H1 (cell line): ENCODE measurements around the gene BORCS8. TPM values are rescaled to one million over a fixed set of nuclear protein-coding genes. Genes with fewer than 3 reads are reported as not detected.
A peak's percentile ranks its signal among the peaks of the same experiment; 100 is the strongest.

ENCODE experiments used
- BRCA1 ChIP-seq: IDR thresholded peaks from 2 replicates; pipeline ENCODE4 v1.6.1; 2012; ENCODE audit warnings: low read depth, low read length, improper control_type of control experiment
- GTF2F1 ChIP-seq: IDR thresholded peaks from 2 replicates; pipeline ENCODE4 v1.6.1; 2012; ENCODE audit warnings: low read depth, low read length, improper control_type of control experiment, borderline replicate concordance
- KDM1A ChIP-seq: fragments of 200-600, 300-600 bp; sonication (generic); IDR thresholded peaks from 2 replicates; pipeline ENCODE4 v1.7.1; 2016; ENCODE audit warnings: mild to moderate bottlenecking, low read length, borderline replicate concordance
- MAFK ChIP-seq: IDR thresholded peaks from 2 replicates; pipeline ENCODE4 v1.6.1; 2012; ENCODE audit warnings: low read depth, mild to moderate bottlenecking, improper control_type of control experiment, low read length
- NRF1 ChIP-seq: IDR thresholded peaks from 2 replicates; pipeline ENCODE4 v1.6.1; 2011; ENCODE audit warnings: mild to moderate bottlenecking, low read depth, low read length, improper control_type of control experiment
- SIRT6 ChIP-seq: IDR thresholded peaks from one replicate; pipeline ENCODE4 v1.7.1; 2012; ENCODE audit warnings: low read length, inconsistent platforms
- SP2 ChIP-seq: IDR thresholded peaks from 2 replicates; pipeline ENCODE4 v1.6.1; 2012; ENCODE audit warnings: mild to moderate bottlenecking, low read length, inconsistent platforms
- polyA plus RNA-seq, 7 experiments: library from polyadenylated mRNA; depleted of rRNA in 3 of 7; stranded (reverse) in 5 of 7; unstranded in 2 of 7; fragments of >200 nt in 5 of 7; fragments of 200-250 nt in 2 of 7; gene quantifications; 1 replicate in 5 of 7; 2 replicates in 1 of 7; 4 replicates in 1 of 7; pipeline versions ENCODE4 v1.2.1 to v1.2.3, GENCODE V29; 2011 to 2013; ENCODE audit warnings: missing spikeins in 2 of 7, mixed read lengths in 2 of 7
- total RNA-seq: library from RNA; stranded (reverse); fragmentation: NEBNext Ultra II Directional; extraction: Animal tissue kit (Norgen Biotek cat#: 25700); gene quantifications from 2 replicates; pipeline ENCODE4 v1.2.1, GENCODE V29; 2021
- TF ChIP-seq, protein P1 (sequence below): IDR thresholded peaks from 2 replicates; pipeline ENCODE4 v1.6.1; 2011; ENCODE audit warnings: low read length, improper control_type of control experiment

BORCS8 gene
- total and polyA plus RNA-seq, 2 of the 8 experiments (the other 6 are each of a cell fraction or from before 2014, with no cell fraction given) = 15.0 to 15.9 TPM

DNA sequence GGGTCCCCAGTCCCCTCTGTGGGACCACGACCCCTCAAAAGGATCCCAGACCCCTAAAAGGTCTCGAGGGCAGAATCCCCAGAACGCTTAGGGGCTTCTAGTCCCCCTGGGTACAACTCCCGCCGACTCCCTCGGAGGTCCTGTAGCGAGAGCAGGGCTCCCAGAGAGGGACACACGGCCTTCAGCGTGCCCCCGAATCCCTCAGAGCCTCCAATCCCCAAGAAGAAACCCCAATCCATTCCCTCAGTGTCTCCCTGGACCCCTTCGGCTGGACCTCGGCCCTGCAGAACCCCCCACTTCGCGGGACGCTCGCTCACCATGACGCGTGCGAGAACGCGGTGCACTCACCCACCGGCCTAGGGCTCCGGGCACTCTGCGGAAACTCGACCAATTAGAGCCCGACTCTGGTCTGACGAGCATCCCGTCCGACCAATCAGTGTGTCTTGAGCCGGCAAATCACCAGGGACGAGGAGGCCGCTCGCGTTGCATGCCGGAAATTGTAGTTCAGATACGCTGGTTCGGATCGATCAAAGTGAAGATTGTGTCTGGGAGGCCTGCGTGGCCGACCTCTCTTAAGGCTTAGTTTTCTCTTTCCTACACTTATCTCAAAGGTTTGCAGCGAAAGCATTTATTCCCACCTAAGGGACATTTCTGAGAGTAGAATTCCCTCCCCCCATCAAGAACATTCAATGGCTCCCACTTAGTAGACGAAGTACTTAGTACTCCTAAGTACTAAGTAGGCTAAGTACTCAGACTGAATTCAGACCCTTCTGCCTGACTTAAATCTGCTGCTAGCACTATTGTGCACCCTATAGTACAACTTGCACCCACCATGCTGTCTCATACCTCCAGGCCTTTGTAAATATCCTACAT, 53.6 kb downstream of the BORCS8 start, which contains the start of gene TMEM161A (continued):
- no peak for TF ChIP-seq GTF2F1
- TF ChIP-seq, protein P1, sequence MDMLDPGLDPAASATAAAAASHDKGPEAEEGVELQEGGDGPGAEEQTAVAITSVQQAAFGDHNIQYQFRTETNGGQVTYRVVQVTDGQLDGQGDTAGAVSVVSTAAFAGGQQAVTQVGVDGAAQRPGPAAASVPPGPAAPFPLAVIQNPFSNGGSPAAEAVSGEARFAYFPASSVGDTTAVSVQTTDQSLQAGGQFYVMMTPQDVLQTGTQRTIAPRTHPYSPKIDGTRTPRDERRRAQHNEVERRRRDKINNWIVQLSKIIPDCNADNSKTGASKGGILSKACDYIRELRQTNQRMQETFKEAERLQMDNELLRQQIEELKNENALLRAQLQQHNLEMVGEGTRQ = no peak
- no peak for TF ChIP-seq MAFK
- TF ChIP-seq KDM1A = peak; percentile 70
- TF ChIP-seq SIRT6 = no peak
- no peak for TF ChIP-seq NRF1
- TF ChIP-seq SP2 = peak; percentile 81
- TF ChIP-seq BRCA1 = no peak
